Esophagus muscularis mucosa (tissue), 4 donors: Measurements from ENCODE around the gene NUDT12. TPM values are rescaled to one million over a fixed set of nuclear protein-coding genes. Genes with fewer than 3 reads are reported as not detected.

ENCODE experiments used
- DNase-seq: peaks from one replicate; pipeline ENCODE4 v3.0.0-alpha.2; 2017; ENCODE audit errors: extremely low spot score
- H3K27ac ChIP-seq, 4 donors: fragments of 200-600 bp; sonication (generic); replicated peaks in 1 of 4; 1 replicate in 3 of 4; 2 replicates in 1 of 4; pipeline ENCODE4 v1.5.1; 2016 to 2019; ENCODE audit warnings: mild to moderate bottlenecking in 1 of 4
- H3K27me3 ChIP-seq, 4 donors: fragments of 200-600 bp; sonication (generic); one replicate each; pipeline versions ENCODE4 v1.5.1 to v1.6.0; 2016 to 2019
- H3K36me3 ChIP-seq, 4 donors: fragments of 200-600 bp; sonication (generic); one replicate each; pipeline ENCODE4 v1.5.1; 2016 to 2019
- H3K4me1 ChIP-seq, 4 donors: fragments of 200-600 bp; sonication (generic); one replicate each; pipeline ENCODE4 v1.5.1; 2016 to 2019
- H3K4me3 ChIP-seq, 4 donors: fragments of 200-600 bp; sonication (generic); 1 replicate in 2 of 4; 2 replicates in 2 of 4; pipeline ENCODE4 v1.5.1; 2016 to 2019; ENCODE audit warnings: mild to moderate bottlenecking in 4 of 4, moderate library complexity in 1 of 4
- H3K9me3 ChIP-seq, 4 donors: fragments of 200-600 bp; sonication (generic); 1 replicate in 3 of 4; 2 replicates in 1 of 4; pipeline ENCODE4 v1.5.1; 2016 to 2019
- CTCF ChIP-seq, 3 experiments: fragments of 200-600 bp in 2 of 3; fragments of 450-650 bp in 1 of 3; sonication (generic) in 2 of 3; IDR thresholded peaks; one replicate each; pipeline ENCODE4 v1.5.1; 2017 to 2019; ENCODE audit warnings: antibody characterized with exemption in 3 of 3, mild to moderate bottlenecking in 2 of 3, moderate library complexity in 1 of 3
- EP300 ChIP-seq: sonication (generic); formaldehyde crosslinking; IDR thresholded peaks from one replicate; pipeline ENCODE4 v1.6.1; 2017; ENCODE audit warnings: antibody characterized with exemption
- POLR2A ChIP-seq: fragments of 450-650 bp; IDR thresholded peaks from one replicate; pipeline ENCODE4 v1.6.1; 2017; ENCODE audit warnings: antibody characterized with exemption, moderate library complexity, mild to moderate bottlenecking, low read depth
- POLR2AphosphoS5 ChIP-seq, 2 donors: sonication (generic); formaldehyde crosslinking; IDR thresholded peaks; one replicate each; pipeline ENCODE4 v1.6.1; 2017; ENCODE audit warnings: antibody characterized with exemption in 2 of 2
- WGBS: methylation state at CpG from one replicate; pipeline ENCODE4 v1.1.5; 2018; 5-methylcytosine and 5-hydroxymethylcytosine counted together
- intact Hi-C: fragments of 100-400 bp; cut with DNase I; formaldehyde crosslinking; loops from one replicate; pipeline ENCODE4 v1.15.1; 2023
- total RNA-seq, 4 donors: library from RNA; depleted of rRNA; stranded (reverse); fragments of >200 nt; gene quantifications; one replicate each; pipeline versions ENCODE4 v1.1.0 to v1.2.1, GENCODE V29; 2016

Gene NUDT12
- 10 to 100 TPM in 3 of 4 donors, 1 to 10 TPM in 1; 7.0 to 18.3 (median 10.9) TPM for total RNA-seq

- intact Hi-C loops: loop anchor here (2.0 kb wide), 1 partner anchor 304 kb away; the partner anchor contains the start of gene MACIR
- TF ChIP-seq POLR2AphosphoS5 (IDR thresholded peaks at IDR 0.05) (peak in 1 of 2 donors; percentile 84), POLR2A (no peak)
- Histone ChIP-seq H3K9me3 (no peaks in the 10 kb centered on the region), H3K4me1 (peaks cover 0 to 14% (median 10%) of the 10 kb centered on the region in 4 donors), H3K36me3 (peaks cover 0 to 5% (median 0%) of the 10 kb centered on the region in 4 donors), H3K4me3 (peak within 1 kb of the TSS; percentile 63 to 82 (median 81)), H3K27ac (peak within 1 kb of the TSS; percentile 84 to 90 (median 88)), H3K27me3 (peaks cover 0 to 4% (median 0%) of the 10 kb centered on the region in 4 donors)
- DNase-seq: peak; percentile 96
- WGBS: 1% methylated on average over 35 of the region's 37 CpGs
Measured at GRCh38 chr5:103562453-103563157, at the start of gene NUDT12. TSS of gene NUDT12 (minus strand) at chr5:103562789. CDS start at chr5:103560248, 2,541 bp downstream.

GRCh38 chr5:103607346-103607745, 44.8 kb upstream of the NUDT12 start:
- no peaks in the 10 kb centered on the region for H3K9me3 ChIP-seq
- no peaks in the 10 kb centered on the region for H3K4me1 ChIP-seq
- H3K36me3 ChIP-seq: no peaks in the 10 kb centered on the region
- no peak for DNase-seq
- intact Hi-C loops: no loop called here
- no peak overlapping the region for H3K4me3 ChIP-seq
- no peak overlapping the region for H3K27ac ChIP-seq
- H3K27me3 ChIP-seq: no peaks in the 10 kb centered on the region
- no peak for TF ChIP-seq POLR2AphosphoS5 (IDR thresholded peaks at IDR 0.05)

- H3K9me3 ChIP-seq: no peaks in the 10 kb centered on the region
- DNase-seq: no peak
- TF ChIP-seq POLR2A: no peak
- no peak for TF ChIP-seq CTCF (IDR thresholded peaks at IDR 0.05)
- no peak for TF ChIP-seq EP300
- no peak for TF ChIP-seq POLR2AphosphoS5 (IDR thresholded peaks at IDR 0.05)
- H3K27ac ChIP-seq: no peak overlapping the region
- H3K4me1 ChIP-seq: no peaks in the 10 kb centered on the region
- 92% methylated on average over 2 of the region's 2 CpGs for WGBS
- no peak overlapping the region for H3K4me3 ChIP-seq
- H3K36me3 ChIP-seq: no peaks in the 10 kb centered on the region
- intact Hi-C loops: no loop called here
- no peaks in the 10 kb centered on the region for H3K27me3 ChIP-seq
Measured at GRCh38 chr5:103605277-103605676, 42.7 kb upstream of the NUDT12 start.

GRCh38 chr5:103602438-103602837, 39.8 kb upstream of the NUDT12 start:
- TF ChIP-seq EP300 (no peak), POLR2A (no peak), CTCF (IDR thresholded peaks at IDR 0.05) (no peak), POLR2AphosphoS5 (IDR thresholded peaks at IDR 0.05) (no peak)
- intact Hi-C loops: no loop called here
- Histone ChIP-seq H3K36me3 (no peaks in the 10 kb centered on the region), H3K4me3 (no peak overlapping the region), H3K27ac (no peak overlapping the region), H3K4me1 (no peaks in the 10 kb centered on the region), H3K27me3 (no peaks in the 10 kb centered on the region), H3K9me3 (no peaks in the 10 kb centered on the region)
- no peak for DNase-seq

- Histone ChIP-seq H3K4me1 (no peaks in the 10 kb centered on the region), H3K36me3 (no peaks in the 10 kb centered on the region), H3K27me3 (no peaks in the 10 kb centered on the region), H3K9me3 (no peaks in the 10 kb centered on the region), H3K4me3 (no peak overlapping the region), H3K27ac (no peak overlapping the region)
- 97% methylated on average over 3 of the region's 3 CpGs for WGBS
- TF ChIP-seq CTCF (IDR thresholded peaks at IDR 0.05) (no peak), POLR2A (no peak), EP300 (no peak), POLR2AphosphoS5 (IDR thresholded peaks at IDR 0.05) (no peak)
- intact Hi-C loops: no loop called here
- no peak for DNase-seq
Measured at GRCh38 chr5:103601314-103601713, 38.7 kb upstream of the NUDT12 start.

- Histone ChIP-seq H3K36me3 (no peaks in the 10 kb centered on the region), H3K27me3 (no peaks in the 10 kb centered on the region), H3K4me1 (no peaks in the 10 kb centered on the region), H3K9me3 (no peaks in the 10 kb centered on the region), H3K4me3 (no peak overlapping the region), H3K27ac (no peak overlapping the region)
- TF ChIP-seq CTCF (IDR thresholded peaks at IDR 0.05) (no peak), POLR2A (no peak), POLR2AphosphoS5 (IDR thresholded peaks at IDR 0.05) (no peak)
- WGBS: 71% methylated on average over 1 of the region's 1 CpG
- no peak for DNase-seq
- intact Hi-C loops: no loop called here
Measured at GRCh38 chr5:103600086-103600485, 37.5 kb upstream of the NUDT12 start.
